ENCODE data around the gene ETV4.
"Not testable (repeated sequence)": the region's sequence is repeated elsewhere in the genome, so short reads cannot be mapped to it uniquely, and the experiment has no call there.

Gene ETV4

GRCh38 chr17:43543300-43543699, 2.8 kb downstream of the ETV4 start:
- DNase-seq = no peak

- DNase-seq = no peak
Measured at GRCh38 chr17:43542859-43543258, 3.3 kb downstream of the ETV4 start.

- DNase-seq = no peak
Measured at GRCh38 chr17:43540821-43541674, 5.1 kb downstream of the ETV4 start.

- DNase-seq = no peak
Measured at GRCh38 chr17:43536236-43536992, 9.7 kb downstream of the ETV4 start.

- no peak for DNase-seq
Measured at GRCh38 chr17:43534909-43535308, 11.2 kb downstream of the ETV4 start.

- no peak for DNase-seq
Measured at GRCh38 chr17:43533699-43534098, 12.4 kb downstream of the ETV4 start.

- no peak for DNase-seq
Measured at GRCh38 chr17:43532581-43532980, 13.6 kb downstream of the ETV4 start.

GRCh38 chr17:43531955-43532354, 14.2 kb downstream of the ETV4 start:
- DNase-seq = no peak

GRCh38 chr17:43531082-43531378, 15.1 kb downstream of the ETV4 start:
- DNase-seq = no peak

GRCh38 chr17:43530288-43531081, 15.7 kb downstream of the ETV4 start:
- no peak for DNase-seq

- DNase-seq = no peak
Measured at GRCh38 chr17:43529947-43530287, 16.2 kb downstream of the ETV4 start.

- no peak for DNase-seq
Measured at GRCh38 chr17:43528988-43529814, 16.9 kb downstream of the ETV4 start.

- DNase-seq = no peak
Measured at GRCh38 chr17:43528319-43528987, 17.7 kb downstream of the ETV4 start.

GRCh38 chr17:43526886-43527648, 19.1 kb downstream of the ETV4 start:
- DNase-seq = no peak

- no peak for DNase-seq
Measured at GRCh38 chr17:43524945-43525575, 21.1 kb downstream of the ETV4 start.

- no peak for DNase-seq
Measured at GRCh38 chr17:43521389-43521788, 24.8 kb downstream of the ETV4 start.

- DNase-seq = no peak
Measured at GRCh38 chr17:43517615-43518386, 28.3 kb downstream of the ETV4 start.

- DNase-seq = no peak
Measured at GRCh38 chr17:43517161-43517560, 29.0 kb downstream of the ETV4 start.

- DNase-seq = no peak
Measured at GRCh38 chr17:43515656-43516055, 30.5 kb downstream of the ETV4 start.

- DNase-seq = not testable (repeated sequence)
Measured at GRCh38 chr17:43511199-43511598, 34.9 kb downstream of the ETV4 start.

Data from activated CD4-positive, CD25-positive, alpha-beta regulatory T cell (primary cell).